HG02981 (cell line): Measurements from ENCODE around the gene C20orf204.

Source experiments
- ATAC-seq: cut with Tn5 transposase; IDR thresholded peaks from one replicate; pipeline ENCODE4 v1.9.1; 2021; ENCODE audit warnings: mild to moderate bottlenecking, moderate library complexity; ENCODE audit not compliant: unreplicated experiment

C20orf204 gene

DNA sequence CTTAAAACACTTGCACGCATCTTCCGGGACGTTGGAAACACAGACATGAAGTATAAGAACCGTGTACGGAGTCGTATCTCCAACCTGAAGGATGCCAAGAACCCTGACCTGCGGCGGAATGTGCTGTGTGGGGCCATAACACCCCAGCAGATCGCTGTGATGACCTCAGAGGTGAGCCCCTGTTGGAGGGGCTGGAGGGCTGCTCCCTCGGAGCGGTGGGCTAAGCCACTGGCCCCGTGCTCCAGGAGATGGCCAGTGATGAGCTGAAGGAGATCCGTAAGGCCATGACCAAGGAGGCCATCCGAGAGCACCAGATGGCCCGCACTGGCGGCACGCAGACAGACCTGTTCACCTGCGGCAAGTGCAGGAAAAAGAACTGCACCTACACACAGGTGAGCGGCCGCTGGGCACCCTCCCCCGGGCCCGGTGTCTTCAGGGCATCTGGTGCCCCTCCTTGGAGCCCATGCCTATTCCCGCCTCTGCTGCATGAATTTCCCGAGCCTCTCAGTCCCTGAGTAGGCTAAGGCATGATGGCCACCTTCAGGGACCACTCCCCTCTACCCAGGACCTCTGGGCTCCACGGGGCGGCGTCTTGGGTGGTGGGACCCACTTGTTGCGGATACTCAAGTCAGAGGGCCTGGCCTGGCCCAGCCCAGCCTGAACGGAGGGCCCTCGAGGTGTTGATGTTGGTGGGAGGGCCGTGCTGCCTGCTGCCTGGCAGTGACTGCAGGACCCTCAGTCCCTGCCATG is 34.4 kb downstream of the C20orf204 start:
- no peak for ATAC-seq

DNA sequence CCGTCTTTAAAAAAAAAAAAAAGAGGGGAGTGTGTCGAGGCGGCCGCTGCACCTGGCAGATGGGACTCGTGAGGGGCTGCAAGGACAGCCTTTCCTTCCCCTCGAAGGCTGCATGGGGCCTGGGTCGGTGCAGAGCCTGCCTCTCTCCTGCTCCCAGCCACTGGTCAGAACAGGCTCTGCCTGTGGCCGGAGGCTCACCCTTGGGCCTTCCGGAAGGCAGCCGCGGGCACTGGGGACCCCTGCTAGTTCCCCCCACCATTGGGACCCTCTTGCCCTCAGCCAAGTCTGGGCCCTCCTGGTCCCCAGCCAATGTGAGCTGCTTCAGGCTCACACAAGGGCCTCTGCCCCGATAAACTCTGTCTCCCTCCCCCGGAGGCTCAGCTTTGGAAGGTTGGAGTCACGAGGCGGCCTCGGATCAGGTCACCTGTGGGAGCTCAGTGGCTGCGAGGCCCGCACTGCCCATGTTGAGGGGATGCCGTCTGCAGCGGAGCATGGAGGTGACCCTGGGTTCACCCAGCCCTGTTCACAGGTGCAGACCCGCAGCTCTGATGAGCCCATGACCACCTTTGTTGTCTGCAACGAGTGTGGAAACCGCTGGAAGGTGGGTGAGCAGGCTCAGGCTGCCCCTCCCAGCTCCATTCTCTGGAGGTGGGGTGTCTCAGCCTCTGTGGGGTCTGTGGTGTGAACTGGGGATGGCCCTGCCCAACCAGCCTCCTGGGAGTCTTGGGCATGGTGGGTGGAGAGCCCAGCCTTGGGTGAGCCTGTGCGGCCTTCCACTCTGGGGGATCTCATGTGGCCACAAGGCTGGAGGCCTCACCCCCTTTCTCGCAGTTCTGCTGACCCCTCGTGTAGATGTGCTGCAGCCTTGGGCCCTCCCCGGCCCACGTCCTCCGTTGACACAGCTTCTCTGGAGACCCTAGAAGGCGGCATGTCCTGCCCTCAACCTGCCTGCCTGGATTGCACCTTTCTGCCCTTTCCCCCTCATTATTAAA is 35.7 kb downstream of the C20orf204 start:
- no peak for ATAC-seq

DNA sequence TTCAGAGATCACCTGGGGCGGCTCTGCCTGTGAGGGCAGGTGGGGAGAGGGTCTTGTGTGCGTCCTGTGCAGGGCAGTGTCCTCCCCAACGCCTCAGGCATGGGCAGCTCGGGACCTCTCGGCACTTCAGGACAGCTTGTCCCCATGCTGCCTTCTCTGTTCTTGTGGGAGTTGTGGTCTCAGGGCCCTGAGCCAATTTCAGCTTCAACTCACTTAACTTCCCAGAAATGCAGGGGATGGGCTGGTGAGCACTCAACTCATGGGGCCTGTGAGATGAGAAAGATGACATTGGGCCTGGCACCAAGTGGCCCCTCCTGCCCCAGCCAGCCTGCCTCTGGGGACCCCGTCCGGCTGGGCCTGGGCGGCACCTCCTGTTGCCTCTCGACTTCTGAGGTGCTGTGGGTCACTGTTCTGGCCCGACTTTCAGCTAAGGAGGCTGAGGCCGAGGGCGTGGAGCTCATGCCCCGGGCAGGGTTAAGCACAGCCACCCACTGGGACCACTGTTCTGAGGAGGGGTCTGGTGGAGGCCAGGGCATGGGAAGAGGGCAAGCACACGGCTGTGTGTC is 36.6 kb downstream of the C20orf204 start:
- ATAC-seq = no peak

DNA sequence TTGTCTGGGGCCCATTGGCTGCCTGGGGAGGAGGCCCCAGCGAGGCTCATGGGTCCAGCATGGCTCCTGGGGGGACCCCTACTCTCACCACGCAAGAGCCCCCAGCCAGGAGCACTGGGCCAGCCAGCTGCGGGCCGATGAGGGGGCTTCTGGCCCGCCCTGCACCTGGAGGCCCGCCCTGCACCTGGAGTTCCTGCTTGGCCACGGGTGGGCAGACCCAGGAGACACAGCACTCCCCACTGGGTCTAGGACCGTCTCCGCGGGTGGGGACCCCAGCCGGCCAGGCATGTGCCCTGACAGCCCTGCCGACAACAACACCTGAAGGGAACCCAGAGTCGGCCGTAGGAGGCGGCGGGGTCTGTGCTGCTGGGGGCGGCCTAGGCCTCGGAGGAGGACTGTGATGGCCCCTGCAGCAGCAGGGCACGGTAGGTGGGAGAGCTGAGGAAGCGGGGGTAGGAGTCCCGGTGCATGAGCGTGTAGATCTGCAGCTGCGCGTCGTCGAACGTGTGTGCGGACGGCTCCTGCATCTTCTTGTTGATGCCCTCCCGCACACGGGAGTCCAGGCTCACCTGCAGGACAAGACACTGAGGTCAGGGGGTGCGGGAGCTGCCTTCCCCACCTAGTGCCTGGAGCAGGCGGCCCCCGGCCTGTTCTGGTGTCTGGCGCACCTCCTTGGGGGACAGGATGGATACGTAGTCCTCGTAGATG is 37.6 kb downstream of the C20orf204 start:
- ATAC-seq = no peak

DNA sequence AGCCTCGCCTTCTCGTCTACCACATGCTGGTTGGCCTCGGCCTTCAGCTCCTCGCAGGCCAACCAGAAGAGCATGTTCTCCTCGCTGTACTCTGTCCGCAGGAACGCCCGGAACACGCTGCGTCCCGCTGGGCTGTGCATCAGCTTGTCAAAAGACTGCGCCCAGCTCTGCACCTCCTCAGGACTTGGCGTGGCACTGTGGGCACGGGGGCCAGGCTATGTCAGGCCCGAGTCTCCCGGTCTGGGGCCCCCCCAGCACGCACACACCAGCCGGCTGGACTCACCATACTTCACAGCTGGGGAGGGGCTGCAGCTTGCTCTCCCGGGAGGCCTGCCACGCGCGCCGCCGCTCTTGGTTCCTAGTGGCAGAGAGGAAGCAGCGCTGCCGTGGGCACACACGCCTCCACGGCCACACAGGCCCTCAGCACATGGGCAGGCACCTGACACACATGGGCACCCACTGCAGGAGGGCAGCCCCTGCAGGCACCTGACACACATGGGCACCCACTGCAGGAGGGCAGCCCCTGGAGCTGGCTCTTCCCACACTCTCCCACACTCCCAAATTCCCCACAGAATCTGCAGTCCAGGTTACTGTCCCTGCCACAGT is 38.3 kb downstream of the C20orf204 start:
- no peak for ATAC-seq

DNA sequence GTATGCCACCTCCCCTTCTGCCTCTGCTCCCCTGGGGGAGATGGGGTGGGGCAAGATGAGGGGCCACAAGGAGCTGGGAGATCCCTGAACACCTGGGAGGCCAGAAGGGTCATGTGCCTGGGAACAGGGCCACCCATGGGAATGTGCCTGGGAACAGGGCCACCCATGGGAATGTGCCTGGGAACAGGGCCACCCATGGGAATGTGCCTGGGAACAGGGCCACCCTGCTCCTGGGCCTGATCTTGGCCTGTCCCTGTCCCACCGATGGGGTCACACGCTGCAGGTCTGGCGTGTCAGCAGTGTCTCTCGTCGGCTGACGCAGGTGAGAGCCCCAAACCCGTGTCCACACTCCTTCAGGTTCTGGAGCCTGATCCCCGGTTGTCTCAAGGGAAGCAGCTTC is 39.0 kb downstream of the C20orf204 start:
- ATAC-seq = no peak

DNA sequence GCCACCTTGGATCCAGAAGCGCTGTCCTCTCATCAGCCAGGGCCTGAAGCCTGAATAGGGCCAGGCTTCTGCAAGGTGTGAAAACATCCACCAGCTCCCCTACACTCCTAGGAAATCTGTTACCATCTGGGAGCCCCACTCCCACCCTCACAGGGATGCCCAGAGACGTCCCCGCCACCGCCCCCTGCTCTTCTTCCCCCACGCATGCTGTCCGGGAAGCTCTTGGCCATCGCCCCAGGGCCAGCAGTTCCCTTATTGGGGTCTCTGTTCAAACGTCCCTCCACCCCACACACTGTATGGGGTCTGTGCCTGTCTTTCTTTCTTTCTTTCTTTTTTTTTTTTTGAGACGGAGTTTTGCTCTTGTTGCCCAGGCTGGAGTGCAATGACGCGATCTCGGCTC is 39.6 kb downstream of the C20orf204 start:
- ATAC-seq = no peak

DNA sequence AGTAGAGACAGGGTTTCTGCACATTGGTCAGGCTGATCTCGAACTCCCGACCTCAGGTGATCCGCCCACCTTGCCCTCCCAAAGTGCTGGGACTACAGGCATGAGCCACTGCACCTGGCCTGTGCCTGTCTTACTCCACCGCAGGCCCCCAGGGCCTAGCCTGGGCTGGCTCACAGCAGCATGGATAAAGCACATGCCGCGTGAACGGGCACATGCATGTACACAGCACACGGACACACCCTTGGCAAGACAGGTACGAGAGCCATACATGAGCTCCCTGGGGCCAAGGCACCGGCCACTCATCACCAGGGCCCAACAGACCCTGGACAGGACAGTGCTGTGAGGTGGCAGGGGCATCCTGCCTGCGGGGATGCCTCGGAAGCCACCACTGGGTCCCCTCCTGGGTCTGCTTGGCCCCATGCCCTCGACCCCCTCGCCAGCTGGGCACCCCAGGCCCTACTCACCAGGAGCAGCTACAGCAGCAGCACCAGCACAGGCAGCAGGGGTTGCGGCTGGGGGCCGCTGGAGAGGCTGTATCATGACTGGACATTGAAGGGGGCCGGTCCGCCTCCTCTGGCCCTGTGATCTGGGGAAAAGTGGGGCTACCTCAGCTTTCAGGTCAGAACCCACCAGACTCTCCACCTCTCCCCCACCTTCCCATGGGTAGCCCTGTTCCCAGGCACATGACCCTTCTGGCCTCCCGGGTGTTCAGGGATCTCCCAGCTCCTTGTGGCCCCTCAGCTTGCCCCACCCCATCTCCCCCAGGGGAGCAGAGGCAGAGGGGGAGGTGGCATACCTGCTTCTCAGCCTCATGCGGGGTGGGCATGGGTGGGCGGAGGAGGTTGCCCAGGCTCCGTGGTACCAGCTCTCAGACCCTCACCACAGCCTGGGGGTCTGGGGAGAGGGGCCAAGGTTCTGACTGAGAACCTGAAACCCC is 40.3 kb downstream of the C20orf204 start:
- ATAC-seq = no peak

DNA sequence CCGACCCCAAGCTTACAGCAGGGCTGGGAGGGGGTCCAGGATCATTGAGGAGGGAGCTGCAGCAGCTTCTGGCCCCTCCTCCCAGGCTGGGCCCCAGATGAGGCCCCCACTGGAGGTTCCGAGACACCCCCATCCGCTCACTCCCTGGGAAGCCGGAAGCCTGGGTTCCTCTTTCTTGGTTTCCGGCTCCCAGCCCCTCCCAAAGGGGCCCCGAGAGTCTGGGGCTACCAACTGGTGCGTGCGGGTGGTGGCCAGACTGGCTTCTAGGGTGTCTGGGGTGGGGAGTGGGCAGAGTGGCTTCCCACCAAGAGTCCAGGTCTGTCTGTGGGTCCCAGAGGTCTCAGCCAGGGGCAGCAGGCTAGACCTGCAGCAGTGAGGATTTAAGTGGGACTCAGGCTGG is 41.1 kb downstream of the C20orf204 start:
- ATAC-seq = no peak

DNA sequence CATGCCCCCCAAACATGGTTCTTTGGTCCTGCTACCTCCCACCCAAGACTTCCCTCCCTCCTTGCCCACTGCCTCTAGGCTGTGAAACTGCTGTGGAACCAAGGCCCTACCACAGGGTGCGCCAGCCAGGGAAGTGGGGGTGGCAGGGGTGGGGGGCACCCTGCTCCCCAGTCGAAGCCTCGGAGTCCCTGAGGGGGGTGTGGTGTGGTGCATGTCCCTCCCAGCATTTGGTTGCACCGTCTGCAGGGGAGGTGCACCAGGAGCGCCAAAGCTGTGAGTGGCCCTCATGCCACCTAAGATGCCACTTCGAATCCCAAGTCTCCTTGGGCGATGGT is 41.5 kb downstream of the C20orf204 start:
- ATAC-seq = no peak

DNA sequence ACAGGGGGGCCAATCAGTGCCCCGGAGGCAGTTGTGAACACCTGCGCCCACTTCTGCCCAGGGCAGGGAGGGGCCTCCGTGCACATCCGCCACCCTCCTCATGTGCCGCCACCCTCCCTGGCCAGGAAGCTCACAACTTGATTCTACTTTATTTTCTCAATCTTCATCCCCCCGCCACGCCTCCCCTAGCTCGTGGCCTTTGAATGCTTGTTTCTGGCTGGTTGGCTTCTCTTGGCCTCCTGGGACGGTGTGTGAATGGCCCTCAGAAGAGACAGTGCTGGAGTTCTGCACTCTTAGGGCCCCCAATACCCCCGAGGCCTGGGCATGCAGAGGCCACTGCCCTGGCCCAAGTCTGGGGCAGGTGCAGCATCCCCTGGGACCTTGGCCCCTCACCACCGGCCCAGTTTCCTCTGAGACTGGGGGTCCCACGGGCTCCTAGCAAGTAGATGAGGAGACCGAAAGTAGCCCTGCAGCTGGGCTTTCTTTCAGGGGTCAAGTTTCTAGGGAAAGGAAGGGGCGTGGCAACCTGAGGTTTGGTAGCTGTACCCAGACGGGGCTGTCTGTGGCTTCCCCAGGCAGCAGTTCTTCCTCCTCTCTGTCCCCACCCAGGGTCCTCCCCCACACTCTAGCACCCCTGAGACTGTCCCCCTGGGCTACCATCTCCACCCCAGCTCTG is 42.0 kb downstream of the C20orf204 start:
- ATAC-seq = no peak

DNA sequence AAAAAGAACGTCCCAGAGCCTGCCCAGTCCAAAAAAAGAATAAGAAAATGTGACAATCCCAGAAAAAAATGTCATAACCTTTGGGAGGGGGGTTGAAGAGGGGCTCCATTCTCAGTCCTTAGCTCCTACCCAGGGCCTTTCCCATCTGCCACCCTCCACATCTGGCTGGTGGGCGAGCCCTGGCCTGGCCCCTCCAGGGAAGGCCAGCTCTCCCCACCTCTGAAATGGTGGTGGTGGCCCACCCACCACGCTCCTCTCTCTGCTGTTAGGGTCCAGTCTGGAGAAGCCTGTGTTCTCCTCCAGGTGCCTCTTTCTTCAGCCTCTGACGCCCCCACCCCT is 42.9 kb downstream of the C20orf204 start:
- ATAC-seq = no peak

DNA sequence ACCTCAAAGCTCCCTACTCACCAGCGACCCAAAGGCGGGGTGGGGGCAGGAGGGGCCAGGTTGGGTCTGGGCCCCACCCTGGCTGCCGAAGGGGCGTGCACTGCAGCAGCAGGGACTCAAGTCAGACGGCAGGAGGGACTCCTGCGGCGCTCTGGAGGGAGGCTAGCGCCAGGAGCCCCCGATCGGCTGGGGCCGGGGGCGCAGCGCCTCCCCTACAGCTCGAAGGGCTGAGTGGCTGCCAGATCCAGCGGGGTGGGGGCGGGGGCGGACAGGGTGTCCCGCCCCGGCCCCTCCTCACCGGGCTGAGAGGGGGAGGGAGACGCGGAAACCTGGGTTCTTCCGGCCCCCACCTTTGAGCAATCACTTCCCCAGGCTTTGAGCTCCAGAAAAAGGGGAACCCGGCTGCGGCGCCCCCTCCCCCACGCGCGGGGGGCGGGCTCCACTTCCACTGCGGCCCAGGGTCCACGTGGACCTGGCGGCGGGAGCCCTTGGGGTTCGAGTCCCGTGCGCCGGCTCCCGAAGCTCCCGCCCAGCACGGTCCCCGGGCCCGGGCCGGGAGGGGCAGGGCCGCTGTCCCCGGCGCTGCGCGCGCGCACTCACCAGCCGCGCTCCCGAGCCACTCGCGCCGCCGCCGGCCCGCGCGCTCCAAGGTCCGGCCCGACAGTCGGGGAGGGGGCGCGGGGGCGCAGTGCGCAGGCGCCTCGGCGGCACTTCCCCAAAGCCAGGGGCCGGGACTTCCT is 43.5 kb downstream of the C20orf204 start, which contains the start of gene RGS19:
Gene RGS19 (minus strand): TSS at position 246 of the 740 bp plus-strand sequence. CDS start 2,632 bp downstream, outside the sequence.
- peak; percentile 40 for ATAC-seq

DNA sequence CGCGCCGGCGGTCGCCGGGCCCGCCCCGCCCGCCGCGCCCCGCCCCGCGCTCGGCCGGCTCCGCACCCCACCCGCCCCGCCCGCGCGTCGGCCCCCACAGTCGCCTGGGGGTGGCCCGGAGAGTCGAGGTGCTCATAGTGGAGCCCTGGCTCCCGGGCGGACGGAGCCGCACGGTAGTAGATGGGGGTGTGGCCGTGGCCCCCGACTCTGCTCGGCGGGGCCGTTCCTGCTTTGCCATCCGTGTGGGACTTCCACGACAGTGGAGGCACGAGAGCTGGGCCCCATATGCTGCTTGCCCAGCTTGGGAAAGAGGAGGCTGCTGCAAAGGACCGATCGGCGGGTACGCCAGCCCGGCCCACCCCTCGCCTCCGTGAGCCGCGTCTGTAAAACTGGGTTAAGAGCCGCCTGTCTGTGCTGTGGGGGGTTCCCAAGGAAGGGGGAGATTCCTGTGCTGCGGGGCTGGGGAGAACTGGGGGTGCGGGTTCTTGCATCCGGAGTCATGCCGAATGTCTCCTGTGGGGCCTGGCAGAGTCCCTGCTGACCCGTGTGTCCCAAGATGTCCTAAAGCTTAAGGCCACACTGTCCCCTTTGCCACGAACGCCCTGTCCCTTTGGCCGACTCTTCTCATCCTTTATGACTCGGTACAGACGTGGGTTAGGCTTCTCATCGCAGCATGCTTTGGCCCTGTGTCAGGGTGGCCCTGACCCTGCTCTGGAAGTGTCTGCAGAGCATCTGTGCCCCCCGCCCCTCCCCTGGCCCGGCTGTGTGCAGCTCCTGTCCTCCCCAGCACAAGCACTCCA is 44.2 kb downstream of the C20orf204 start, which contains the start of gene OPRL1:
Gene OPRL1 (plus strand): TSS at position 70 of the 800 bp plus-strand sequence. CDS start 12,639 bp downstream, outside the sequence.
- no peak for ATAC-seq

DNA sequence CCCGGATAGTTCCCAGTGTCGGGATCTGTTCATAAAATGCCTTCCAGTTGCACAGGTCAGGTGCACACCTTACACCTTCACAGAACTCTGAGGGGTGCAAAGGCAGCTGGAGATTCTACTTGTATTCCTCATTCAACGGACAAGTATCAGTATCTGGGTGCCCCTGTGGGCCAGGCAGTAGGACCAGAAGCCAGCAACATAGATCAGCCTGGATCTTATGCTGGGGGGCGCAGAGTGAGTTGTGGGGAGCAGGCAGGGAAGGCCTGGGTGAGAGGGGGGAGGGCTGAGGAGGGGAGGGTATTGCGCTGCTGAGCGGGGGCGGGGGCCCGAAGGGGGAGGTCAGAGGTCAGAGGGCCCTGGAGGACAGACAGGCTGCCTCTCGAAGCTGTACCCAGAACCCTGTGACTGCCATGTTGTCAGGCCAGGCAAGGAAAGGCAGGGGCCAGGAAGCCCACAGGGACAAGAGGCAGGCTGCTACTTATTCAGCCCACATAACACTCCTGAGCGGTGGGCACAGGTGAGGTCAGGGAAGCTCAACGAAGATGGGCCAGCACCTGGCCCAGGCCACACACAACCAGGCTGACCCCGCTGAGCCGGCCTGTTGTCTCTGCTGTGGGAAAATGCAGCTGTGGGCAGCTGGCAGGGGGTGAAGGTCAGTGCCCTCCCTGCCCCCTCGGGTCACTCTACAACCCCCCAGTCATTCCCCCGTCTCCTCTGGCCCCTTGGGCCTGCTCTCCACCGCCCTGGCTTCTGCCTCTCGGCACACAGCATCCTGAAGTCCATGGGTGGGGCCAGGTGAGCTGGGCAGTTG is 45.0 kb downstream of the C20orf204 start:
- no peak for ATAC-seq

DNA sequence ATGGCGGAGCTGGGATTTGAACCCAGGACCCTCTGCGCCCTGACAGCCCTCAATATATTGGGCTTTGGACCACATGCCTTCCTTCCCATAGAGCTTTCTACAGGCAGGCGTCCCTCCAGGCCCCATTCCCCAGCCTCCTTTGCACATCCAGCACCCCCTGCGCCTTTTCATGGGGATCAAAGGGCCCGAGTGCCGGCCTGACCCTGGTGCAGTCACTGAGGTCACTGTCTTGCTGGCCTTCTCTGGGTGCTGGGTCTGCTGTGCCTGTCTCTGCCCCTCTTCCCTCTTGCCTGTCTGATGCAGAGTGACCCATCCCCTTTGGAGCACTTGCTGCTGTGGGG is 45.6 kb downstream of the C20orf204 start:
- ATAC-seq = no peak
